Measurements from ENCODE around the gene TTLL9.

TTLL9 gene

DNA sequence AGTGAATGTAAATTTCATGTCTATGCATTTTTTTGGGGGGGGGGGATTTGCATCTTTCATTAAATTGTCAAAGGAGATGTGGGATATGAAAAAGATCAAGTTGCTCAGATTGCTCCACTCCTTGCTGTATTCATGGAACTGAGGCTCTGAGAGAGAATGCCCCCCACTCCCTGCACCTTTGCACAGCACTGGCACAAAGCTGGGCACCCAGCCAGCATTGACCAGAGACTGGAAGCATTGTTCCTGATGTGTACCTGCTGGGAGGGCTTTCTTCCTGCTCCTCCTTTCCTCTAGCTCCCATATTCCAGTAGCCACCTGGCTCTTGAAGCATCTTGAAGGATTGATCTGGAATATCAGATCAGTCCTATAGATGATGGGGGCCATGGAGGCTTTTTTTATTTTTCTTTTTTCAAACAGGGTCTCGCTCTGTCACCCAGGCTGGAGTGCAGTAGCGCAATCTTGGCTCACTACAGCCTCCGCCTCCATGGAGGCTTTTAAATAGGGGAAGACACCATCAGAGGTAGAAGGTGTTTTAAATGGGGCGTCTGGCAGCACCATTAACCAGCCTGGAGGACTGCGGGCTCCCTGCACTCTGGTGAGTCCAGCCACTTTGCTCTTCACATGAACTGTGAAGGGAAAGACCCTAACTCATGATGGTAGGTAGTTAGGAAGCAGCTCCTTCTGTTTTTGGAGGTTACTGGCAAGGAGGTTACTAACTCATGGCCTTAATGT lies 11.0 kb upstream of the TTLL9 start:
- Mint-ChIP-seq H3K9me3 (no peaks in the 10 kb centered on the region), H3K27me3 (ENCODE audit: low read depth) (peaks cover 5% of the 10 kb centered on the region), H3K36me3 (ENCODE audit: low read depth) (no peaks in the 10 kb centered on the region), H3K4me1 (peaks cover 15% of the 10 kb centered on the region), H3K4me3 (peak overlapping the region; percentile 68 to 89 (median 82)), H3K27ac (no peak overlapping the region)
- TF ChIP-seq, protein P1, sequence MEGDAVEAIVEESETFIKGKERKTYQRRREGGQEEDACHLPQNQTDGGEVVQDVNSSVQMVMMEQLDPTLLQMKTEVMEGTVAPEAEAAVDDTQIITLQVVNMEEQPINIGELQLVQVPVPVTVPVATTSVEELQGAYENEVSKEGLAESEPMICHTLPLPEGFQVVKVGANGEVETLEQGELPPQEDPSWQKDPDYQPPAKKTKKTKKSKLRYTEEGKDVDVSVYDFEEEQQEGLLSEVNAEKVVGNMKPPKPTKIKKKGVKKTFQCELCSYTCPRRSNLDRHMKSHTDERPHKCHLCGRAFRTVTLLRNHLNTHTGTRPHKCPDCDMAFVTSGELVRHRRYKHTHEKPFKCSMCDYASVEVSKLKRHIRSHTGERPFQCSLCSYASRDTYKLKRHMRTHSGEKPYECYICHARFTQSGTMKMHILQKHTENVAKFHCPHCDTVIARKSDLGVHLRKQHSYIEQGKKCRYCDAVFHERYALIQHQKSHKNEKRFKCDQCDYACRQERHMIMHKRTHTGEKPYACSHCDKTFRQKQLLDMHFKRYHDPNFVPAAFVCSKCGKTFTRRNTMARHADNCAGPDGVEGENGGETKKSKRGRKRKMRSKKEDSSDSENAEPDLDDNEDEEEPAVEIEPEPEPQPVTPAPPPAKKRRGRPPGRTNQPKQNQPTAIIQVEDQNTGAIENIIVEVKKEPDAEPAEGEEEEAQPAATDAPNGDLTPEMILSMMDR (IDR thresholded peaks at IDR 0.05; ENCODE audit: unreplicated experiment in 3 of 3) = no peak

DNA sequence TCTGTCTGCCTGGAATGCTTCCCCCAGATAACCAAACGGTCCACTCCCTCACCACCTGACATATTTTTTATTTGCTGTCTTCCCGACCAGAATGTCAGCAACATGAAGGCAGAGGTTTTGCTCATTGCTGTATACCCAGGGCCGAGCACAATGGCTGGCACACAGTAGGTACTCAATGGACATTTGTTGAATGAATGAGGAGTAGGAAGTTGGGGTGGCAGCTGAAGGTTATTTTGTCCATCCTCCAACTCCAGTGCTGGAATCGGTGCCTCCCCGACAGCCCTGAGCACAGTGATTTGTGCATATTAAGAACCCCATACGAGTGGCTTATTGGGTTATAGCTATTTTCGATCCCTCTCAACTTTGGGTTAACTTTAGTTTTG lies 10.4 kb upstream of the TTLL9 start:
- H3K27ac Mint-ChIP-seq = peak overlapping the region in 2 of 3 experiments; percentile 27 to 64
- no peaks in the 10 kb centered on the region for H3K9me3 Mint-ChIP-seq
- H3K4me1 Mint-ChIP-seq = peaks cover 15% of the 10 kb centered on the region
- H3K4me3 Mint-ChIP-seq = peak overlapping the region; percentile 74 to 89 (median 82)
- no peaks in the 10 kb centered on the region for H3K36me3 Mint-ChIP-seq (ENCODE audit: low read depth)
- TF ChIP-seq, protein P1 (IDR thresholded peaks at IDR 0.05; ENCODE audit: unreplicated experiment in 3 of 3) = no peak
- peaks cover 7% of the 10 kb centered on the region for H3K27me3 Mint-ChIP-seq (ENCODE audit: low read depth)

DNA sequence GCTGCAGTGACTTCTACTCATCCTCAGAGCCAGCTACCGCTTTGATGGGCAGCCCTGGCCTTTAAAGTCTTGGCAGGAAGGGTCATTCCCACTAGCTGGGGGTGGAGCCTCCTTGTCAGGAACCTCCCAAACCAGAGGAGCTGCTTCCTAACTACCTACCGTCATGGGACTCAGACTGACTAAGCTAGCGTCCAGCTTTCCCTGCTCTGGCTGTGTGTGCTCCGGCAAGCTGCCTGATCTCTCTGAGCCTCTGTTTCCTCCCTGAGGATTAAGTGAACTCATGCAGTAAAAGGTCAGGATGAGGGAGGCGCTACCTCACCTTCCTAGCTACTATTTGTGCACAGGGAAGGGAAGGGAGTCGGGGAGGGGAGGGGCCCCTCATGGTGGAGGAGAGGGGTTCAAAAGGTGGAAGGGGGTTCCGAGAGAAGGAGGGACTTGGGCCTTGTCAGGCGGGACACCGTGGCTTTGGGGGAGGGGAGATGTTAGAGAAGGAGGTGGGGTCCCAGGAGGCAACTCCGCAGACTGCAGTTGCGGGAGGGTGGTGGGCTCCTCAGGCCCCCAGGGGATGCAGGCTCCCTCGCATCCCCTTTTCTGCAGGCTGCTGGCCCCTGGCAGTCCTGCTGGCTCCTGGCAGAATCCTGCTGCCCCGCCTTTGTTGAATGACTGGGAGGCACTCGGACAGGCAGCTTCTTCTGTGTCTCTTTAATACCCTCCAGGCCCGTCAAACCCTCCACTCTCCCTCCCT lies 9.9 kb upstream of the TTLL9 start:
- H3K36me3 Mint-ChIP-seq (ENCODE audit: low read depth) = no peaks in the 10 kb centered on the region
- TF ChIP-seq, protein P1 (IDR thresholded peaks at IDR 0.05; ENCODE audit: unreplicated experiment in 3 of 3) = no peak
- no peaks in the 10 kb centered on the region for H3K9me3 Mint-ChIP-seq
- peaks cover 9% of the 10 kb centered on the region for H3K27me3 Mint-ChIP-seq (ENCODE audit: low read depth)
- H3K27ac Mint-ChIP-seq = peak overlapping the region in 2 of 3 experiments; percentile 27 to 64
- peak overlapping the region; percentile 74 to 89 (median 82) for H3K4me3 Mint-ChIP-seq
- peaks cover 15% of the 10 kb centered on the region for H3K4me1 Mint-ChIP-seq

DNA sequence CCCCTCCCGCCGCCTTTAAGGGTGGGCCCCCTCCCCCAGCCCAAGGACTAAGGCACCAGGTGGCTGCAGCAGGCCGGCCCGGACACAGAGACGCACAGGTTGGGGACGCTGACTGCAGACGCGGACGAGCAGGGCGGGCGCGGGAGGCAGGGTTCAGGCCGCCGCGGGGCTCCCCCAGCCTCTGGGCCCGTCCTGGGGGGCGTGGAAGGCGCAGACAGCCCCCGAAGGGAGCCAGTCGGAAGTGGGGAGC lies 9.4 kb upstream of the TTLL9 start:
- peaks cover 9% of the 10 kb centered on the region for H3K27me3 Mint-ChIP-seq (ENCODE audit: low read depth)
- TF ChIP-seq, protein P1 (IDR thresholded peaks at IDR 0.05; ENCODE audit: unreplicated experiment in 3 of 3) = no peak
- H3K9me3 Mint-ChIP-seq = no peaks in the 10 kb centered on the region
- H3K4me3 Mint-ChIP-seq = peak overlapping the region; percentile 74 to 89 (median 82)
- H3K27ac Mint-ChIP-seq = no peak overlapping the region
- H3K4me1 Mint-ChIP-seq = peaks cover 15% of the 10 kb centered on the region
- H3K36me3 Mint-ChIP-seq (ENCODE audit: low read depth) = no peaks in the 10 kb centered on the region

DNA sequence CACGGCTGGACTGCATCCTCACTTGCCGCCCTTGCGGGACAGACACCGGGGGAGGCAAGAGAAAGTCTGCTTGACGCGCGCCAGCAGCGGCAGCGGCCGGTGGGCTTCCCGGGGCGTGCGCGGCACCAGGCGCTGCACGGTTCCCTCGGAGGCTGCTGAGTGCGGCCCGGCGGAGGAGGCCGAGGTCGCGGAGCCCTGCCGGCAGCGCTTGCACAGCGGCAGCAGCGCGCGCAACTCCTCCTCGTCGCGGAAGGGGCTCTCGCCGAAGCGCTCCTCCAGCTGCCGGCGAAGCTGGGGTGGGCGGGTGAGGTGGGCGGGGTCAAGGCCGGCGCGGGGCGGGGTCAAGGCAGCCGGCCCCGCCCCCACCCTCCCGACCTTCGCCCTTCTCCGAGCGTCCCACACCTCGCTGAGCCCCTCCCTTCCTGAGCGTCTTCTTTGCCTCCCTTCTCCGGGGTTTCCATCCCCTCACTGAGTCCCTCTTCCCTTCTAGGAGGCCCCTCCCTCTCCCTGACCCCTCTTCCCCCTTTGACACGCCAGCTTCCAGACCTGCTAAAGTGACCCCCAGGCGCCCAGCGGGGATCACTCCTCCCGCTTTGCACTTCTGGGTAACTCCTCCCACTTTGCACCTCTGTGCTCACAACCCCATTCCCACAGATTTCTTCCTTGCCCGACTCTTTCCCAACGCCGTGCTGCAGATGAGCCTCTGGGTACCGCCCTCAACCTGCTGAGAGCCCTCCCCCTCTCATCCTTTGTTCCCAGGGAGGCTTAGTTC lies 8.9 kb upstream of the TTLL9 start:
- peaks cover 9% of the 10 kb centered on the region for H3K27me3 Mint-ChIP-seq (ENCODE audit: low read depth)
- no peaks in the 10 kb centered on the region for H3K36me3 Mint-ChIP-seq (ENCODE audit: low read depth)
- H3K27ac Mint-ChIP-seq = peak overlapping the region; percentile 41 to 82 (median 62)
- peaks cover 15% of the 10 kb centered on the region for H3K4me1 Mint-ChIP-seq
- H3K4me3 Mint-ChIP-seq = peak overlapping the region; percentile 84 to 89 (median 85)
- no peaks in the 10 kb centered on the region for H3K9me3 Mint-ChIP-seq
- TF ChIP-seq, protein P1 (IDR thresholded peaks at IDR 0.05; ENCODE audit: unreplicated experiment in 3 of 3) = no peak
